Activated B cell treated with CpG ODN at 0.5 μM for 24 hours (primary cell): Measurements from ENCODE around the gene SLC47A1. TPM values are rescaled to one million over a fixed set of nuclear protein-coding genes. Genes with fewer than 3 reads are reported as not detected.
A peak's percentile ranks its signal among the peaks of the same experiment; 100 is the strongest.
"Not testable (repeated sequence)": the region's sequence is repeated elsewhere in the genome, so short reads cannot be mapped to it uniquely, and the experiment has no call there.

Experiments
- ATAC-seq: fragments of 200-7000 bp; cut with Tn5 transposase; one replicate; pipeline ENCODE4 v1.10.0; 2021; ENCODE audit warnings: low read depth, mild to moderate bottlenecking, moderate library complexity
- CTCF ChIA-PET: fragments of 350-600 bp; sonication (Branson Sonifier 250); formaldehyde crosslinking; loops from one replicate; lab custom pipeline; 2021; ENCODE audit warnings: antibody characterized with exemption; lab: Charles Lee
- POLR2A ChIA-PET: fragments of 350-600 bp; sonication (Branson Sonifier 250); formaldehyde crosslinking; loops from one replicate; lab custom pipeline; 2021; ENCODE audit warnings: antibody characterized with exemption; lab: Charles Lee
- DNase-seq: peaks from one replicate; pipeline ENCODE4 v3.0.0; 2022
- H3K27ac Mint-ChIP-seq: one replicate; pipeline ENCODE4 v1.8.0; 2020; ENCODE audit warnings: mixed read lengths
- H3K27me3 Mint-ChIP-seq: one replicate; pipeline ENCODE4 v1.8.0; 2021; ENCODE audit warnings: mixed read lengths
- H3K36me3 Mint-ChIP-seq: one replicate; pipeline ENCODE4 v1.8.0; 2021; ENCODE audit warnings: low read depth, mixed read lengths
- H3K4me1 Mint-ChIP-seq: one replicate; pipeline ENCODE4 v1.8.0; 2021; ENCODE audit warnings: mixed read lengths
- H3K4me3 Mint-ChIP-seq: one replicate; pipeline ENCODE4 v1.8.0; 2020; ENCODE audit warnings: mild to moderate bottlenecking, mixed read lengths
- H3K9me3 Mint-ChIP-seq: one replicate; pipeline ENCODE4 v1.8.0; 2020; ENCODE audit warnings: mixed read lengths
- CTCF ChIP-seq: fragments of 200-600 bp; IDR thresholded peaks from one replicate; pipeline ENCODE4 v1.8.0; 2022; ENCODE audit warnings: antibody characterized with exemption, mild to moderate bottlenecking
- intact Hi-C: fragments of 100-400 bp; cut with micrococcal nuclease; formaldehyde crosslinking; loops from one replicate; pipeline ENCODE4 v1.15.1; 2024
- total RNA-seq: library from RNA; stranded (reverse); gene quantifications from 2 replicates; pipeline ENCODE4 v1.2.3, GENCODE V29; 2022

Gene SLC47A1
- total RNA-seq, 1 donor from 2014 or later: 0.11 TPM

GRCh38 chr17:19517699-19518098 is 16.0 kb upstream of the SLC47A1 start:
- Mint-ChIP-seq H3K36me3 (no peaks in the 10 kb centered on the region), H3K27me3 (no peaks in the 10 kb centered on the region), H3K4me1 (peaks cover 27% of the 10 kb centered on the region), H3K27ac (no peak overlapping the region), H3K9me3 (no peaks in the 10 kb centered on the region), H3K4me3 (no peak overlapping the region)
- ATAC-seq (no peak), DNase-seq (no peak)
- no peak for TF ChIP-seq CTCF
- ChIA-PET CTCF (interaction anchor here (1.2 to 5.5 kb wide), 2 partner anchors 53 to 247 kb away, joined by 3 to 54 read pairs; no protein-coding TSS in a partner anchor), POLR2A (interaction anchor here (0.6 kb wide), 1 partner anchor 247 kb away, joined by 3 read pairs; no protein-coding TSS in a partner anchor)
- intact Hi-C loops: no loop called here

- peaks cover 19% of the 10 kb centered on the region for H3K4me1 Mint-ChIP-seq
- H3K36me3 Mint-ChIP-seq, H3K9me3 Mint-ChIP-seq, H3K4me3 Mint-ChIP-seq, POLR2A ChIA-PET, DNase-seq, intact Hi-C loops, H3K27me3 Mint-ChIP-seq: not testable (repeated sequence)
- peak; percentile 42 for ATAC-seq
- peak overlapping the region; percentile 13 for H3K27ac Mint-ChIP-seq
- CTCF ChIA-PET: interaction anchor here (1.6 to 5.5 kb wide), 2 partner anchors 157 to 245 kb away, joined by 4 to 54 read pairs; partner anchors contain the start of gene B9D1
Measured at GRCh38 chr17:19519388-19520291, 14.0 kb upstream of the SLC47A1 start.

GRCh38 chr17:19520641-19521040 is 13.0 kb upstream of the SLC47A1 start:
- no peak for TF ChIP-seq CTCF
- no peaks in the 10 kb centered on the region for H3K9me3 Mint-ChIP-seq
- intact Hi-C loops: no loop called here
- ATAC-seq: no peak
- H3K27ac Mint-ChIP-seq: no peak overlapping the region
- H3K4me1 Mint-ChIP-seq: peaks cover 19% of the 10 kb centered on the region
- H3K27me3 Mint-ChIP-seq: no peaks in the 10 kb centered on the region
- POLR2A ChIA-PET: no interaction called here
- H3K36me3 Mint-ChIP-seq: no peaks in the 10 kb centered on the region
- no peak overlapping the region for H3K4me3 Mint-ChIP-seq
- CTCF ChIA-PET: no interaction called here
- DNase-seq: no peak

- no peak for TF ChIP-seq CTCF
- H3K4me3 Mint-ChIP-seq: no peak overlapping the region
- DNase-seq: no peak
- CTCF ChIA-PET: no interaction called here
- peaks cover 6% of the 10 kb centered on the region for H3K27me3 Mint-ChIP-seq
- intact Hi-C loops: no loop called here
- no peaks in the 10 kb centered on the region for H3K9me3 Mint-ChIP-seq
- POLR2A ChIA-PET: no interaction called here
- no peak for ATAC-seq
- peaks cover 19% of the 10 kb centered on the region for H3K4me1 Mint-ChIP-seq
- no peaks in the 10 kb centered on the region for H3K36me3 Mint-ChIP-seq
- H3K27ac Mint-ChIP-seq: no peak overlapping the region
Measured at GRCh38 chr17:19523690-19524089, 10.0 kb upstream of the SLC47A1 start.

- ATAC-seq, CTCF ChIA-PET, H3K4me3 Mint-ChIP-seq, H3K9me3 Mint-ChIP-seq, DNase-seq, H3K4me1 Mint-ChIP-seq, H3K27ac Mint-ChIP-seq, intact Hi-C loops, H3K36me3 Mint-ChIP-seq: not testable (repeated sequence)
- POLR2A ChIA-PET: interaction anchor here (0.6 kb wide), 1 partner anchor 137 kb away, joined by 3 read pairs; no protein-coding TSS in a partner anchor
- H3K27me3 Mint-ChIP-seq: peaks cover 19% of the 10 kb centered on the region
Measured at GRCh38 chr17:19526950-19527349, 6.7 kb upstream of the SLC47A1 start.
